ENCODE data around the gene AOAH.
A peak's percentile ranks its signal among the peaks of the same experiment; 100 is the strongest.
"Not testable (repeated sequence)": the region's sequence is repeated elsewhere in the genome, so short reads cannot be mapped to it uniquely, and the experiment has no call there.

Gene AOAH

DNA sequence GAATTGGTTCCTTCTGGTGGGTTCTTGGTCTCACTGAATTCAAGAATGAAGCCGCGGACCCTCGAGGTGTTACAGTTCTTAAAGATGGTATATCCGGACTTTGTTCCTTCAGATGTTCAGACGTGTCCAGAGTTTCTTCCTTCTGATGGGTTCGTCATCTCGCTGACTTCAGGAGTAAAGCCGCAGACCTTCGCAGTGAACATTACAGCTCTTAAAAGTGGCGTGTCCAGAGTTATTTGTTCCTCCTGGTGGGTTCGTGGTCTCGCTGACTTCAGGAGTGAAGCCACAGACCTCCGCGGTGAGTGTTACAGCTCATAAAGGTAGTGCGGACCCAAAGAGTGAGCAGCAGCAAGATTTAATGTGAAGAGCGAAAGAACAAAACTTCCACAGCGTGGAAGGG, 220.1 kb downstream of the AOAH start:
- DNase-seq: not testable (repeated sequence)

DNA sequence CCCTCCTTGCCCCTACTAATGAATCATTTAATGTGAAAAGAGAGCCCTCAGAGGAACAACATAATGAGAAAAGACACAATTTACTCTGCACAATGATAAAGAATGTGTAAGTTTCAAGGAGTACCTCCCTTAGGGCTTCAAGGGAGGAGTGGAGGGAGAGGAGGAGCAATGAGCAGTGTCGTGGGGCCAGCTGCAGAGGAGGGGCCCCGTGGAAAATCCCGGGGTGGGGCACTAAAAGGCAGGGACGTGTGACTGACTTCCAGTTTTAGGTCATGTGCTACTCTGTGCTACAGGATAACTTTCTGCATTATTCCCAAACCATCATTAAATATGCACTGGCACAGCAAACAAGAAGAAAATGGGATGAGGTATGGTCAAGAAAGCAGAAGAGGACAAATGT, 226.5 kb downstream of the AOAH start:
- no peak for DNase-seq

DNA sequence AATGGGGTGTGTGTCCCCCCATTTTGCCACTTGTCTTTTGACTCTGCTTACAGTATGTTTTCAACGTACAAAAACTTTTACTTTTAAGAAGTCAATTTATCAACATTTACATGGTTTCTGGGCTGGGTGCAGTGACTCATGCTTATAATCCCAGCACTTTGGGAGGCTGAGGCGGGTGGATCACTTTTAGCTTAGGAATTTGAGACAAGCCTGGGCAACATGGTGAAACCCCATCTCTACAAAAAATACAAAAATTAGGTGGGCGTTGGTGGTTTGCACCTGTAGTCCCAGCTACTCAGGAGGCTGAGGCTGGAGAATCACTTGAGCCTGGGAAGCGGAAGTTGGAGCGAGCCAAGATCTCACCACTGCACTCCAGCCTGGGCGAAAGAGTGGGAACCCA, 227.1 kb downstream of the AOAH start:
- not testable (repeated sequence) for DNase-seq

DNA sequence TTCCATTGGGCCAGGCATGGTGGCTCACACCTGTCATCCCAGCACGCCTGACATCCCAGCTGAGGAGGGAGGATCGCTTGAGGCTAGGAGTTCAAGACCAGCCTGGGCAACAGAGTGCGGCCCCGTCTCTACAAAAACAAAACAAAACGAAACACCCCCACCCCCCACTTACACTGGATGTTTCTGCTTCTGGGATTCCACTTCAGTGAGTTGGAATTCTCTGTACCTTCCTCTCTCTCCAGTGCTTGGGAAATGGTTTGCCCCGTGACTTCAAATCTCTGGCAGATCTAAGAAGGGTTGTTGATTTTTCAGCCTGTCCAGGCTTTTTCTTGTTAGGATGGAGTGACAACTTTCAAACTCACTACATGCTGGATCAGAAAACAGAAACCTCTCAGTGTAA, 227.7 kb downstream of the AOAH start:
- no peak for DNase-seq

DNA sequence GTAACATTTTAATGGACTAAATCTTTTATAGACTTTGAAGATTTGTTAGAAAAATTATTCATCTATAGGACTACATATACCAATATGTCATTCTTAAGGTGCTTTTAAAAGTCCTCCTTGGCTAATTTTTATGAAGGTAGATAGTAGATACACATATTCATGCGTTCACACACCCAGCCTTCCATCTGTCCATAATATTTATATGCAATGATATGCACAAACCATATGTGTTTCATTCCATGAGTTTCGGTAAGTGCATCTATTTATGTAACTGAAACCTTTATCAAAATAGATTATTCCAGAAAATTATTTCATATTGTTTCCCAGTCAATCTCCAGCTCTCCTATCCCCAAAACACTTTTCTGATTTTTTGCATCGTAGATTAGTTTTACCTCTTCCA, 233.0 kb downstream of the AOAH start:
- no peak for DNase-seq

DNA sequence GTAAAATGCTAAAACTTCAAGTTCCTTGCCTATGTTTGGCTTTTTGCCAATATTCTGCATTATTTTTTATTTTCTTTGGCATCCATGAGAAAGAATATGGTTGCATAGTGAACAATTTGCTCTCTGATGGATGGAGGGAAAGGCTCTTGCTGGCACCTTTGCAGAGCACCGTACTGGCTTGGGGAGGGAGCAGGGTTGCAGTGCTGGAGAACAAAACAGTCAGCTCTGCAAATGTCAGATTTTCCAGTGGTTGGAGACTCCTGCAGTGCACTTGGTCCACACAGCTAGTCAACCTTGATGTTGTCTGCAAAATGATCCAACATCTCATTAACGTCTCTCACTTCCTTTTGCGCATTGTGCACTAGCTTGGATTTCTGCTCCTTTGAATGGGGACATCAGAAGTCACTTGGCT, 233.9 kb downstream of the AOAH start:
- peak in 1 of 2 experiments; percentile 40 for DNase-seq

DNA sequence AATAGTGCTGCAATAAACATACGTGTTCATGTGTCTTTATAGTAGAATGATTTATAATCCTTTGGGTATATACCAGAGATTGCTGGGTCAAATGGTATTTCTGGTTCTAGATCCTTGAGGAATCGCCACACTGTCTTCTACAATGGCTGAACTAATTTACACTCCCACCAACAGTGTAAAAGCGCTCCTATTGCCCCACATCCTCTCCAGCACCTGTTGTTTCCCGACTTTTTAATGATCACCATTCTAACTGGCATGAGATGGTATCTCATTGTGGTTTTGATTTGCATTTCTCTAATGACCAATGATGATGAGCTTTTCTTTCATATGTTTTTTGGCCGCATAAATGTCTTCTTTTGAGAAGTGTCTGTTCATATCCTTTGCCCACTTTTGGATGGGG, 235.6 kb downstream of the AOAH start:
- DNase-seq: not testable (repeated sequence)

DNA sequence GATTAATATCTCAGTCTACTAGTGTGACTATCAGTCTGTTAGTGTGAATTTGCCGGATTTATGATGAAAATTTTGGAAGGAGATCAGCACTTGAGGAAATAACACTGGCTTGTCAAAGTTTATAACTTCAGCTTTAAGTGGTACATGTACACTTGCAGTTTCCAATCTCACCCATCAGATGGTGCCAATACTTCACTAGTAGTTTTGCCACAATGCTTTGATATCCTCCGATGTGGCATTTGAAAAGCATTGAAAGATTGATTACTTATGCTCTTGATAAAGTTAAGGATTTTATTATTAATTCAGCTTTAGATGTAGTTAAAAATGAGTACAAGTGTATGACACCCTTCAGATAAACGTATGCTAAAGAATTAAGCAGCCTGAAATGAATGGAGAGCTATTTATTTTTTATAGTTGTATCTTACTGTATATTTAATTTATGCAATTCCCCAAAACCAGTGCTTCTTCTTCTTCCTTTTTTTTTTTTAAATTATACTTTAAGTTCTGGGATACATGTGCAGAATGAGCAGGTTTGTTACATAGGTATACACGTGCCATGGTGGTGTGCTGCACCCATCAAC, 236.4 kb downstream of the AOAH start:
- peak; percentile 75 to 82 for DNase-seq

DNA sequence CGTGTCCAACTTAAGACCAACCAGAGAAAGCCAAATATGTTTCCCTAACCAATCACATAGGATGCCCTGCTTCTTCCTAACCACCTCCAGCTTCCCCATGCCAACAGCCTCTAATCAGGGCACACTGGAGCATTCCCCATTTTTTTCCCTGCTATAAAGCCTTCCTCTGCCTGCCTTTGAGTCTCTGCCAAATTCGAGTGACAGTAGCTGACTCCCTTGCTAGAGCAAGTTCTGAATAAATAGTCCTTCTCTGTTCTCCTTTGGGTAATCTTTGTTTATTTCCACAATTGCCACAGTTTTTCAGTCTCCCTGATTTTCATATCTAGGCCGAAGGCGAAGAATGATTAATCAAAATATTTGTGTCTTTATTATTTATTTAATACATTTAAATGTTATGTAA, 238.0 kb downstream of the AOAH start:
- no peak for DNase-seq

DNA sequence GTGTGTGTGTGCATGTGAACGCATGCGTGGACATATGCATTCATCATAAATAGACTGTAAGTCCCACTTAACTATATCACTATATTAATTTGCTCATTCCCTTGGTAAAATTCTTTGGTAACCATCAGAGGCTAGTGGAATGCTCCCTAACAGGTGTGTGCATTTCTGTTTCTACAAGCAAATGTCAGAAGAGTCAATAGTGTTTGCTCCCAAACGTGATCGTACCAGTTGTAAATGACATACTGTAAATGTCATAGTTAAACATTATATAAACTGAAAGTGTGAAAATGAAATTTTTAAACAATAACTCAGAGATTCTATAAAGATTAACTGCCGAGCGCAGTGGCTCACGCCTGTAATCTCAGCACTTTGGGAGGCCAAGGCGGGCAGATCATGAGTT, 240.0 kb downstream of the AOAH start:
- DNase-seq: no peak

DNA sequence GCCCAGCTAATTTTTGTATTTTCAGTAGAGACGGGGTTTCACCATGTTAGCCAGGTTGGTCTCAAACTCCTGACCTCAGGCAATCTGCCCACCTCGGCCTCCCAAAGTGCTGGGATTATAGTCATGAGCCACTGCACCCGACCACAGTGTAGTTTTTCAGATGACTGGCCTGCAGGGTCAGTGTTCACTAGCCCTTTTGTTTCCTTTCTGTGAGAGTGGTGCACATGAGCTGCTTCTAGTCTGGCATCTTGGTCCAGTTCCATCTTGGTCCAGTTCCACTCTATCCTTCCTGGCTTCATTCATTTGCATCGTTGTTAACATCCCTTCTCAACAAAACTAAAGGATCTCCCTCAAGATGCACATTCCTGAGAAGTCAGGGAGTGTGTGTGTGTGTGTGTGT, 240.4 kb downstream of the AOAH start:
- not testable (repeated sequence) for DNase-seq

DNA sequence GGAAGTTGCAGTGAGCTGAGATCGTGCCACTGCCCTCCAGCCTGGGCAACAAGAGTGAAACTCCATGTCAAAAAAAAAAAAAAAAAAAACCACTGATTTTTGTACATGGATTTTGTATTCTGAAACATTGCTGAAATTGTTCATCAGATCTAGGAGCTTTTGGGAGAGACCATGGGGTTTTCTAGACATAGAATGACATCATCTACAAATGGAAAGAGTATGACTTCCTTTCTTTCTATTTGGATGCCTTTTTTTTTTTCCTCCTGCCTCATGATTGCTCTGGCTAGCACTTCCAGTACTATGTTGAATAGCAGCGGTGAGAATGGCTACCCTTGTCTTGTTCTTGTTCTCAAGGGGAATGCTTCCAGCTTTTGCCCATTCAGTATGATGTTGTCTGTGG, 245.5 kb downstream of the AOAH start:
- no peak for DNase-seq

DNA sequence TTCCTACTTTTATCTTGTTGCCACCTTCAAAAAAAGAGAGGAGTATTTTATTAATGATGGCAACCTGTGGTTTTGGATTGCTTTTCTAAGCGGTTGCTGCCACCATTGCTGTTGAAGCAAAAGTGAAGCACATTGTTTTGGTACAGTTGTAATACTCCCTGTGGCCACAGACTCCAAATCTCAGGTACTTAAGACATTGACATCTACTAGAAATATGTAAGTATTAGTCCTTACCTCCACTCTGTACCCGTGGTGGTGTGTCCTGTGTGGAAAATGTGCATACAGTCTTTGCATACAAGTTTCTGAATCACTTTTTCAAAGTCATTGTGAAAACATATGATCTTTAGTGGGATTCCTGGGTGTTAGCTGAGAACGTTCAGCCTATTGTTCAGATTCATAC, 248.9 kb downstream of the AOAH start:
- DNase-seq: no peak

DNA sequence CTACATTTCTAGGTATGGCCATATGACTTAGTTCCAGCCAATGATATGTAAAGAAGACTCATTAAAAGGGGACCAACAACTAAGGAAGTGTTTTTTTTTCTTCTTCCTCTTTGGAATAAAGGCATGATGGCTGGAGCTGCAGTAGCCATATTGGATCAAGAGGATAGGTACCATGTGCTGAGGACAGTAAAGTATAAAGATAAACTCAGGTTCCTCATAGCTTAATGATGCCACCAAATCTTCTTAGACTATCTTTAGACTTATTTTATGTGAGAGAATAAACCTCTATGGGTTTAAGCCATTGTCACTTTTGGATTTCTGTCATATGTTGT, 249.3 kb downstream of the AOAH start:
- no peak for DNase-seq

DNA sequence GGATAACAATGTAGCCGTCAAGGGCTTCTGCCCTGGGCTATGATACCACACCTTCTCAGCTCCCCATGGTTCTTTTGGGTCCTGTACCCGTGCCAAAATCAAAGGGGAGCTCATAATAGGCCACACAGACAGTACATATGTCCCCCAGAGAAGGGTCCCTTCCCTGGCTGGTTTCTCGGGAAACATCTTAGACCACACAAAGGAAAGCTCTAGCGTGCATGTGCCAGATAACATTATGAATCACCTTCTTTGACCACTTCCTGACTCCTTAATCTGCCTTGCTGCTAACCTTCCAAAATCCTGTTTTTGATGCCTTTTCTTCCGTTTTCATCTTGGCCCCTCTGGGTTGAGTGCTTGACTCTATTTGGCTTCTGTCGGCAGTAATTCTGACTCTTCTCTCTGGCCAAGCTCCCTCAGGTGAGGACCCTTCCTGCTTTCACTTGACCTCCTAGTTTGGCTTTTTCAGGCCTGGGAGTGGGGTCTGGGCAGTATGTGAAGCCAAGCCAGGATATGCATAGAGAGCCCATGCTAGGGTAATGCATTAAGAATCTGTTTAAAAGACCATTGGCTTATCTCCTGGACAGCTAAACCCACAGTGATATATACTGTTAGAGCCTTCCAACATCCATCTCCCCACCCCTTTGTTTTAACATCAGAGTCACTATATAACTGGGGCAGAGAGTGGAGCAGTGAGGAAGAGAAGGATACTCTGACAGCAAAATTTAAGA, 249.8 kb downstream of the AOAH start:
- no peak for DNase-seq

DNA sequence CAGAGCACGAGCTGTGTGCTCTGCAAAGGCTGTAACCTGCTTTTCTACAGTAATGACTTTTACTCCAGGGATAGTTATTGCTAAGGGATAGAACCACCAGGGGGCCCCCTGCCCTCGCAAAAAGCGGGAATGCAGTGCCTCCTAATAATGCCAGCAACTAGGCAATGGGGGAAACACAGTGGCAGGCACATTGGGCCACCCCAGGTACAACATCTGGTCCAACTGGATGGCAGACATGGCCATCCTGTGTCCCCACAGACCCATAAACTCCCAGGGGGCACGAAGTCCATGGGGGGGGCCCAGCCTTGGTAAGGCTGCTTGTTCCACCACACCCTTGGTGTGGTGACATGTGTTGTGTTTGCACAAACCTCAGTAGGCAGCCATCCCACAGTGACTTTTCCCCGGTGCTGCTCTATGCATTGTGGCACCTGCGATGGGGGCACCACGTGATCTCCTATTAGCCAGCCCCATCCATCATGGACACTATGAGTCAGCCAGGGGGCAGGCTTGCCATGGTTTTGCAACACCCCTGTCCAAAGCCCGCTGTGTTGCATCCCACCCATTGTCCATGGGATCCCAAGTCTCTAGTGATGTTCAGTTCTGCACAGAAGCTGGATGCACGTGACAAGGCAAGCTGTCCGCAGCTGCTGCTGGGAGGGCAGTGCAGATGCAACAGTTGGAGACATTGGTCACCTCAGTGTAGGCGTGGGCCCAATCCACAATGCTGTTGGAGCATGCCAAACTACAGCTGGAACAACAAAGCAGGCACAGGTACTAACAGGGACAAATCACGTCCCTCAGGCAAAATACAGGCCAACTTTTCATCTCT, 250.6 kb downstream of the AOAH start:
- DNase-seq: peak; percentile 32 to 54

DNA sequence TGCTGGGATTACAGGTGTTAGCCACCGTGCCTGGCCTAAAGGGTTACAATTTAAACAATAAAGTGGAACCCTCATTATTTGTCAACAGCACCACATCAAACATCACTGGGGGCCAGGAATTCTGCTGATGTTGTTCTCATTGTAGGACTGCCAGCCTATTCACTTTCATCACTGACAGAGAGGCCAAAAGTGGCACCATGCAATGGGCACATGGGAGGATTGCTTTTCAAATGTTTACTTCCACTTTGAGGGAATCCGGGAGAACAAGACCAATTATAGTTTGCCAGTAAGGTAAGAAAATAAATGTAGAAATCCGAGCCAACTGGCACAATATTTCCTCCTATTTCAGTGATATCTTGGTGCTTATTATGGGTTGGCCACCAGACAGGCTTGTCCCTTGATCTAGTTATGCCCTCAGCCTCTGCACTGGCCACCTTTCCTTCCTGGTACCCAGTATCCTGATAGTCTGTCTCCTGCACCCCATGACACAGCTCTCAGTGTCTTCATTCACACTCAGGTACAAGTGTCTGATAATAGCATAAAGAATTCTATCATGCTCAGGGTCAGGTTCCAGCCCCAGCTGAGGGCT, 252.1 kb downstream of the AOAH start:
- no peak for DNase-seq

DNA sequence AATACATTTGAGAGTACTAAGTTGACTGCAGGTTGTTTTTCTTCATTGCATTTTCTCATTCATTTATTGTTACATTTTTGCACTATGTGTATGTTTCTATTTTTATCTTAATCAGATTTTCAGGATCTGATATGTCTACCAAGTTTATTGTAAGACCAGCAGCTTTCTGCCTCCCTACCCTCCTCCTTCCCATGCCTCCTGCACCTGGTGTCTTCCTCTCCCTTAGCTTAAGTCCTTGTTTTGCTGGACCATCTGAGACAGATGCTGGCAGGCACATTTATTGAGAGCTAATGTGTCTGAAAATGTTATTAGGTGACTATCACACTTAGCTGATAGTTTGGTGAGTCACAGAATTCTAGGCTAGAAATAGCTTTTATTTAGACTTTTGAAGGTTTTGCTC, 255.1 kb downstream of the AOAH start:
- no peak for DNase-seq

DNA sequence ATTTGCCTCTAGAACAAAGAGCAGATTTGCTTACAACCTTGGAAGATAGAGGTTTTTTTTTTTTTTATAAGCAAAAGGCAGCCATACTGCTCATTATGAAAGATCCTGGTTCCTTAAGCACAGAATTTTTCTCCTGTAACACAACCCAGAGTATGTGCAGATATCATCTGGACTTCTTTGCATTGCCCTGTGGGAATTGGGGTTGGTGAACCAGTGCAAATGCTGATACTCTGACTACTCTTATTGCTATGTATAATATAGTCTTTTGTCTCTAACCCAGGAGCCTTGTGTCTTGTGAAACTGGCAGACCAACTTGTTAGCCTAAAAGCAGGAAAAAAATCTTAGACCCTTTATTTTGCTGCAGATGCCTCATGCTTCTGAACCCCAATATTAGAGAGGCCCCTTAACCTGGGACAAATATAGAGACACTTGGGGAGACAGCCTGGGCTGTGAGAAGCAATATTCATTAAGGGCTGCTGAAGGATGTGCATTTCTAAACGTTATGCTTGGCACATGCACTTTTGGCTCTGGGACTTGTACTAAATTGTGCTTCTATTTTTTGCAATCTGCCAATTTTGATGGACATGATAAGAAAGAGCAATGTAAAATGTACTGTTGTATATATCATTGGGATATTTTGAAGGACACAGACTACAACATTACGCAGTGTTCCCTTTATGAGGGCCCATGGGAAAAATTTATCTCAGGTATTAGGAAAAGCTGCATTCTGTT, 255.8 kb downstream of the AOAH start:
- no peak for DNase-seq

DNA sequence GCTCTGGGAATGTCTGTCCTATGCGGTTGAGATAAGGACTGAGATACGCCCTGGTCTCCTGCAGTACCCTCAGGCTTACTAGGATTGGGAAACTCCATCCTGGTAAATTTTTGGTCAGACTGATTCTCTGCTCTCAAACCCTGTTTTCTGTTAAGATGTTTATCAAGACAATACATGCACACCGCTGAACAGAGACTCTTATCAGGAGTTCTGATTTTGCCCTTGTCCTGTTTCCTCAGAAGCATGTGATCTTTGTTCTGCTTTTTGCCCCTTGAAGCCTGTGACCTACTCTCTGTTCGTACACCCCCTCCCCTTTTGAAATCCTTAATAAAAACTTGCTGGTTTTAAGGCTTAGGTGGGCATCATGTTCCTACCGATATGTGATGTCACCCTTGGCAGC, 258.3 kb downstream of the AOAH start:
- DNase-seq: not testable (repeated sequence)

DNA sequence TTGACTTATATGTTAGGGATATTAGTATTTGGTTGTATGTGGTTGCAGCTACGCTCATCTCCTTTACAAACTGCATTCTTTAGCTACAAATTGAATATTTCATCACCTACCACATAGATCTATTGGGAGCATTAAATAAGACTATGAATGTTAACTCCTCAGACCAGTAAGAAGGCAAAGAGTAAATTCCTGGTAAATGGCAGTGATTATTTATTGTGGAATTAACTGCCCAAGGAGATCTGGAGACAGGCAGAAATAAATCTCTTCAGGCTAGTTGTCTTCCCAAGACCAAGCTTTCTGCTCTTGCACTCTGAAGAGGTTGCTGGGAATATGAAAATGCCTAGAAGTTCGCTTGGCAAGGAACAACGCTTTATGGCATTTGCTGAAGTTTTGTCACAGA, 260.0 kb downstream of the AOAH start:
- DNase-seq: no peak
